ENCODE data around the gene PARVB.

DNA sequence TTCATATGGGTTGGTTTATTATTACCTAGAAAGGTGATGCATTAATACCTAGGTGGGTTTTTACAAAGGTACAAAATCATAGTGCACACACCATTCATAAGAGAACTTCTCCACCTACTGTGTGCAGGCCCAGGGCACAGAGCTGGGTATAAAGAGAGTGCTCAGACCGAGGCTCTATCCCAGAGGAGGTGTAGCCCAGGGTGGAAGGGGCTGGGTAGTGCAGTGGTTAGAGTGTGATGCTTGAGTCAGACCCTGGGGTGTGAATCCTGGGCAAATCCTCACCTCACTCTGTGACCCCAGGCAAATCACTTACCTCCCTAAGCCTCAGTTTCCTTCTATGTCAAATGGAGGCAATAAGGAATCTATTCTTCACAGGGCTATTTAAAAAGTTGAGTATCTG, 188.8 kb downstream of the PARVB start:
- TF ChIP-seq, protein P1, sequence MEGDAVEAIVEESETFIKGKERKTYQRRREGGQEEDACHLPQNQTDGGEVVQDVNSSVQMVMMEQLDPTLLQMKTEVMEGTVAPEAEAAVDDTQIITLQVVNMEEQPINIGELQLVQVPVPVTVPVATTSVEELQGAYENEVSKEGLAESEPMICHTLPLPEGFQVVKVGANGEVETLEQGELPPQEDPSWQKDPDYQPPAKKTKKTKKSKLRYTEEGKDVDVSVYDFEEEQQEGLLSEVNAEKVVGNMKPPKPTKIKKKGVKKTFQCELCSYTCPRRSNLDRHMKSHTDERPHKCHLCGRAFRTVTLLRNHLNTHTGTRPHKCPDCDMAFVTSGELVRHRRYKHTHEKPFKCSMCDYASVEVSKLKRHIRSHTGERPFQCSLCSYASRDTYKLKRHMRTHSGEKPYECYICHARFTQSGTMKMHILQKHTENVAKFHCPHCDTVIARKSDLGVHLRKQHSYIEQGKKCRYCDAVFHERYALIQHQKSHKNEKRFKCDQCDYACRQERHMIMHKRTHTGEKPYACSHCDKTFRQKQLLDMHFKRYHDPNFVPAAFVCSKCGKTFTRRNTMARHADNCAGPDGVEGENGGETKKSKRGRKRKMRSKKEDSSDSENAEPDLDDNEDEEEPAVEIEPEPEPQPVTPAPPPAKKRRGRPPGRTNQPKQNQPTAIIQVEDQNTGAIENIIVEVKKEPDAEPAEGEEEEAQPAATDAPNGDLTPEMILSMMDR (optimal IDR thresholded peaks at IDR 0.05 in 1 of 3, IDR thresholded peaks at IDR 0.05 in 1 of 3, conservative IDR thresholded peaks at IDR 0.05 in 1 of 3; ENCODE audit: extremely low read depth in 1 of 3, insufficient read depth in 2 of 3, low read length in 3 of 3) = no peak
- TF ChIP-seq EZH2 (IDR thresholded peaks at IDR 0.05; ENCODE audit: low read length) = no peak
